Peyer's patch (tissue), 4 donors: Measurements from ENCODE around the gene EXOSC5. TPM values are rescaled to one million over a fixed set of nuclear protein-coding genes. Genes with fewer than 3 reads are reported as not detected.

ENCODE experiments used
- DNase-seq, 3 donors: peaks; one replicate each; pipeline ENCODE4 v3.0.0-alpha.2; 2017 to 2019
- H3K27ac ChIP-seq, 4 donors: fragments of 200-600 bp; sonication (generic); one replicate each; pipeline ENCODE4 v1.5.1; 2016 to 2019
- H3K27me3 ChIP-seq, 2 donors: fragments of 200-600 bp; sonication (generic); one replicate each; pipeline ENCODE4 v1.5.1; 2019
- H3K36me3 ChIP-seq, 3 donors: fragments of 200-600 bp; sonication (generic); one replicate each; pipeline ENCODE4 v1.5.1; 2016 to 2019
- H3K4me1 ChIP-seq, 4 donors: fragments of 200-600 bp; sonication (generic); one replicate each; pipeline ENCODE4 v1.5.1; 2016 to 2019
- H3K4me3 ChIP-seq, 4 donors: fragments of 200-600 bp; sonication (generic); 1 replicate in 3 of 4; 2 replicates in 1 of 4; pipeline ENCODE4 v1.5.1; 2016 to 2019; ENCODE audit warnings: mild to moderate bottlenecking in 1 of 4
- H3K9me3 ChIP-seq, 4 donors: fragments of 200-600 bp; sonication (generic); one replicate each; pipeline ENCODE4 v1.5.1; 2016 to 2019; ENCODE audit warnings: mild to moderate bottlenecking in 1 of 4
- POLR2A ChIP-seq, 2 donors: fragments of 450-650 bp; IDR thresholded peaks; one replicate each; pipeline ENCODE4 v1.5.1; 2017; ENCODE audit warnings: antibody characterized with exemption in 2 of 2, mild to moderate bottlenecking in 2 of 2, moderate library complexity in 2 of 2
- total RNA-seq, 4 donors: library from RNA; depleted of rRNA; stranded (reverse); fragments of >200 nt; gene quantifications; one replicate each; pipeline ENCODE4 v1.1.0, GENCODE V29; 2016
- TF ChIP-seq, protein P1 (sequence below), 6 experiments: fragments of 450-650 bp in 4 of 6; fragments of 200-600 bp in 2 of 6; sonication (generic) in 1 of 6; IDR thresholded peaks; one replicate each; pipeline ENCODE4 v1.5.1; 2017 to 2019; ENCODE audit warnings: antibody characterized with exemption in 6 of 6, mild to moderate bottlenecking in 3 of 6, moderate library complexity in 1 of 6

EXOSC5 gene
- total RNA-seq, 4 donors from 2014 or later: 5.4 to 12.4 (median 10.0) TPM

DNA sequence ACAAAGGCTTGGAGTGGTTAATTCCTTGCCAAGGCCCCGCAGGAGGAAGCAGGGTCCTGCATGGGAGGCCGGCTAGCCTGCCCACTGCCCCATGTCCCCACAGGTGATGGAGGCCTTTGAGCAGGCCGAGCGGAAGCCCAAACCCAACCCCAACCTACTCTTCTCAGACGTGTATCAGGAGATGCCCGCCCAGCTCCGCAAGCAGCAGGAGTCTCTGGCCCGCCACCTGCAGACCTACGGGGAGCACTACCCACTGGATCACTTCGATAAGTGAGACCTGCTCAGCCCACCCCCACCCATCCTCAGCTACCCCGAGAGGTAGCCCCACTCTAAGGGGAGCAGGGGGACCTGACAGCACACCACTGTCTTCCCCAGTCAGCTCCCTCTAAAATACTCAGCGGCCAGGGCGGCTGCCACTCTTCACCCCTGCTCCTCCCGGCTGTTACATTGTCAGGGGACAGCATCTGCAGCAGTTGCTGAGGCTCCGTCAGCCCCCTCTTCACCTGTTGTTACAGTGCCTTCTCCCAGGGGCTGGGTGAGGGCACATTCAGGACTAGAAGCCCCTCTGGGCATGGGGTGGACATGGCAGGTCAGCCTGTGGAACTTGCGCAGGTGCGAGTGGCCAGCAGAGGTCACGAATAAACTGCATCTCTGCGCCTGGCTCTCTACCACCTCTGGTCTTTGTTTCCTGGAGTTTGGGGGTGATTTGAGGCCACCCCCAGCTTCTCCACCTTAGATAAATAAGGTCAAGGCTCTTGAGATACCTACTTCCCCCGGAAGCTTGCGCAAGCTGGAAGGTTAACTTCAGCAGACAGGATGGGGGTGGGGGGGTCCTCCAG lies 27.4 kb upstream of the EXOSC5 start:
- Histone ChIP-seq H3K27ac (peak overlapping the region in 3 of 4 donors; percentile 85 to 98 (median 90)), H3K4me1 (peaks cover 0 to 80% (median 6%) of the 10 kb centered on the region in 4 donors), H3K36me3 (peaks cover 0 to 53% (median 2%) of the 10 kb centered on the region in 3 donors), H3K4me3 (peak overlapping the region in 2 of 4 donors; percentile 66 to 67), H3K27me3 (no peaks in the 10 kb centered on the region), H3K9me3 (no peaks in the 10 kb centered on the region)
- no peak for TF ChIP-seq POLR2A (IDR thresholded peaks at IDR 0.05)
- TF ChIP-seq, protein P1, sequence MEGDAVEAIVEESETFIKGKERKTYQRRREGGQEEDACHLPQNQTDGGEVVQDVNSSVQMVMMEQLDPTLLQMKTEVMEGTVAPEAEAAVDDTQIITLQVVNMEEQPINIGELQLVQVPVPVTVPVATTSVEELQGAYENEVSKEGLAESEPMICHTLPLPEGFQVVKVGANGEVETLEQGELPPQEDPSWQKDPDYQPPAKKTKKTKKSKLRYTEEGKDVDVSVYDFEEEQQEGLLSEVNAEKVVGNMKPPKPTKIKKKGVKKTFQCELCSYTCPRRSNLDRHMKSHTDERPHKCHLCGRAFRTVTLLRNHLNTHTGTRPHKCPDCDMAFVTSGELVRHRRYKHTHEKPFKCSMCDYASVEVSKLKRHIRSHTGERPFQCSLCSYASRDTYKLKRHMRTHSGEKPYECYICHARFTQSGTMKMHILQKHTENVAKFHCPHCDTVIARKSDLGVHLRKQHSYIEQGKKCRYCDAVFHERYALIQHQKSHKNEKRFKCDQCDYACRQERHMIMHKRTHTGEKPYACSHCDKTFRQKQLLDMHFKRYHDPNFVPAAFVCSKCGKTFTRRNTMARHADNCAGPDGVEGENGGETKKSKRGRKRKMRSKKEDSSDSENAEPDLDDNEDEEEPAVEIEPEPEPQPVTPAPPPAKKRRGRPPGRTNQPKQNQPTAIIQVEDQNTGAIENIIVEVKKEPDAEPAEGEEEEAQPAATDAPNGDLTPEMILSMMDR (IDR thresholded peaks at IDR 0.05): no peak
- DNase-seq: peak in 1 of 3 donors; percentile 69

DNA sequence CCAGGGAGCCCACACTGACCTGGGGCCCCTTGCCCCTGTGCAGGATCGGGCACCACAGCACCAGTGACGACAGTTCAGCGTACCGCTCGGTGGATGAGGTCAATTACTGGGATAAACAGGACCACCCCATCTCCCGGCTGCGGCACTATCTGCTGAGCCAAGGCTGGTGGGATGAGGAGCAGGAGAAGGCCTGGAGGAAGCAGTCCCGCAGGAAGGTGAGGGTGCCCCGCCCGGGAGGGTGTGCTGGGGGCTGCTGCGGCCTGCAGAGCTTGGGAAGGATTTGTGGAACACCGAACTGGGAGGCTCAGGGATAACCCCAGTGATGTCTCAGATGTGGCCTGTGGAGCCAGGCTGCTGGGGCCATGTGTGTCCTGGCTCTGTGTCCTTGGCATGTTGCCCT lies 25.8 kb upstream of the EXOSC5 start:
- no peak for DNase-seq
- no peaks in the 10 kb centered on the region for H3K9me3 ChIP-seq
- no peaks in the 10 kb centered on the region for H3K27me3 ChIP-seq
- peaks cover 0 to 71% (median 6%) of the 10 kb centered on the region in 4 donors for H3K4me1 ChIP-seq
- TF ChIP-seq, protein P1 (IDR thresholded peaks at IDR 0.05): no peak
- no peak for TF ChIP-seq POLR2A (IDR thresholded peaks at IDR 0.05)
- H3K4me3 ChIP-seq: no peak overlapping the region
- no peak overlapping the region for H3K27ac ChIP-seq
- peaks cover 0 to 66% (median 2%) of the 10 kb centered on the region in 3 donors for H3K36me3 ChIP-seq

DNA sequence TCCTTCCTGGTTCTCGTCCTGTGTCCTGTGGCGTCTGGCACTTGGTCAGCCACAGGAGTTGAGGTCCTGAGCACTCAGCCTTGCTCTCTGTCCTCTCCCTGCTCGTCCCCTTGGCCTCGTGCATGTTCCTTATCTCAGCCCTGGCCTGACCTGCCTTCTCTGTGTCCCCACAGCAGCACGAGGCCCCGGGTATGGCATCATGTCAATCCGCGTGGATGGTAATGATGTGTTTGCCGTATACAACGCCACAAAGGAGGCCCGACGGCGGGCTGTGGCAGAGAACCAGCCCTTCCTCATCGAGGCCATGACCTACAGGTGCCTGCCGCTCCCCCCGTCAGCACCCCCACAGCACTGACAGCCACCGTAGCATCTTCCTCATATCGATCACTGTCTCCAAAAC lies 25.3 kb upstream of the EXOSC5 start:
- Histone ChIP-seq H3K4me3 (no peak overlapping the region), H3K36me3 (peaks cover 0 to 67% (median 2%) of the 10 kb centered on the region in 3 donors), H3K27ac (peak overlapping the region in 1 of 4 donors; percentile 73)

DNA sequence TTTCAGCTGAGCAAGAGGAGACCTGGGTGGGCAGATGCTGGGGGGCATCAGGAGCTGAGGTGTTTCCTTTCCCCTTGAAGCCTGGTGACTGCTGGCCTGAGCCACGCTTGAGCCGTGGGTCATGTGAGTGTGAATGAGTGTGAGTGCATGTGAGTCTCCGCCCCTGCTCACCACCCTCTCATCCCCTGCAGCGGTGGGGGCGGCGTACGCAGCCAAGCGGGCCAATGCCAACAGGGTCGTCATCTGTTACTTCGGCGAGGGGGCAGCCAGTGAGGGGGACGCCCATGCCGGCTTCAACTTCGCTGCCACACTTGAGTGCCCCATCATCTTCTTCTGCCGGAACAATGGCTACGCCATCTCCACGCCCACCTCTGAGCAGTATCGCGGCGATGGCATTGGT lies 24.8 kb upstream of the EXOSC5 start:
- peaks cover 0 to 72% (median 2%) of the 10 kb centered on the region in 3 donors for H3K36me3 ChIP-seq
- H3K9me3 ChIP-seq: no peaks in the 10 kb centered on the region
- H3K4me3 ChIP-seq: no peak overlapping the region
- TF ChIP-seq, protein P1 (IDR thresholded peaks at IDR 0.05): no peak
- TF ChIP-seq POLR2A (IDR thresholded peaks at IDR 0.05): no peak
- peaks cover 0 to 68% (median 4%) of the 10 kb centered on the region in 4 donors for H3K4me1 ChIP-seq
- H3K27ac ChIP-seq: peak overlapping the region in 2 of 4 donors; percentile 60 to 73
- DNase-seq: peak in 1 of 3 donors; percentile 54
- H3K27me3 ChIP-seq: no peaks in the 10 kb centered on the region

More for the DNA sequence above, 25.3 kb upstream of the EXOSC5 start:
- no peaks in the 10 kb centered on the region for H3K9me3 ChIP-seq
- peaks cover 0 to 69% (median 6%) of the 10 kb centered on the region in 4 donors for H3K4me1 ChIP-seq
- TF ChIP-seq, protein P1 (IDR thresholded peaks at IDR 0.05): no peak
- no peak for TF ChIP-seq POLR2A (IDR thresholded peaks at IDR 0.05)
- no peaks in the 10 kb centered on the region for H3K27me3 ChIP-seq
- no peak for DNase-seq

DNA sequence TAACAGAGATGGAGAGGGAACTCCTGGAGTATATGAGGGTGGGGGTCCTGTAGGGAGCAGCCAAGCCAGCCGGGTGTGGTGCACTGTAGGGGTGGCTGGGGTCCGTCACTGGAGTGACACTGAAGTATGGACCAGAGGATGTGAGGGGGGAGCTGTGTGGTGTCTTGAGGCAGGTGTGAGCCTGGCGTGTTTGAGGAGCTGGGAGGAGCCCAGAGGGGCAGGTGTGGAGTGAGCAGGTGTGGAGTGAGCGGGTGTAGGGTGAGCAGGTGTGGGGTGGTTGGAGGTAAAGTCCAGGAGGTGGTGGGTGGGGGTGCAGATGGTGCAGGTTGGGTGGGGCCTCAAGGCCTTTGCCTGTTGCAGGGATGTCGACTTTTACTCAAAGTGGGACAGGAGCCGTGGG lies 24.2 kb upstream of the EXOSC5 start:
- Histone ChIP-seq H3K36me3 (peaks cover 0 to 78% (median 2%) of the 10 kb centered on the region in 3 donors), H3K9me3 (no peaks in the 10 kb centered on the region), H3K27me3 (no peaks in the 10 kb centered on the region), H3K4me1 (peaks cover 0 to 61% (median 3%) of the 10 kb centered on the region in 4 donors), H3K4me3 (no peak overlapping the region), H3K27ac (peak overlapping the region in 2 of 4 donors; percentile 60 to 73)
- TF ChIP-seq POLR2A (IDR thresholded peaks at IDR 0.05): no peak
- TF ChIP-seq, protein P1 (IDR thresholded peaks at IDR 0.05): no peak
- peak in 2 of 3 donors; percentile 73 to 82 for DNase-seq
